Putamen (tissue), 1 donor: ENCODE results near the gene PKIG.
"Not testable (repeated sequence)": the region's sequence is repeated elsewhere in the genome, so short reads cannot be mapped to it uniquely, and the experiment has no call there.

Source experiments
- DNase-seq: peaks from one replicate; pipeline ENCODE4 v3.0.0-alpha.2; 2016; ENCODE audit warnings: low spot score

PKIG gene

GRCh38 chr20:44642203-44643153 lies 60.1 kb downstream of the PKIG start:
- DNase-seq = peak; percentile 64

GRCh38 chr20:44643154-44643519 lies 60.8 kb downstream of the PKIG start:
- no peak for DNase-seq

- no peak for DNase-seq
Observed at GRCh38 chr20:44643596-44644229, 61.3 kb downstream of the PKIG start.

GRCh38 chr20:44644230-44644617 lies 61.8 kb downstream of the PKIG start:
- DNase-seq = no peak

- DNase-seq = no peak
Observed at GRCh38 chr20:44644667-44645131, 62.3 kb downstream of the PKIG start.

- no peak for DNase-seq
Observed at GRCh38 chr20:44646023-44646640, 63.8 kb downstream of the PKIG start.

GRCh38 chr20:44646641-44647274 lies 64.4 kb downstream of the PKIG start:
- DNase-seq = no peak

GRCh38 chr20:44648068-44648467 lies 65.7 kb downstream of the PKIG start:
- no peak for DNase-seq

GRCh38 chr20:44648579-44648978 lies 66.2 kb downstream of the PKIG start:
- DNase-seq = no peak

GRCh38 chr20:44649126-44649525 lies 66.7 kb downstream of the PKIG start:
- DNase-seq = no peak

- DNase-seq = no peak
Observed at GRCh38 chr20:44649976-44650375, 67.6 kb downstream of the PKIG start.

- no peak for DNase-seq
Observed at GRCh38 chr20:44650771-44651433, 68.5 kb downstream of the PKIG start.

- no peak for DNase-seq
Observed at GRCh38 chr20:44651434-44651683, 69.0 kb downstream of the PKIG start.

GRCh38 chr20:44651684-44652423 lies 69.5 kb downstream of the PKIG start, which contains the start of gene ADA:
TSS of gene ADA (minus strand) at chr20:44651699. CDS start at chr20:44651607, 92 bp downstream.
- peak; percentile 70 for DNase-seq

GRCh38 chr20:44653546-44653945 lies 71.2 kb downstream of the PKIG start:
- no peak for DNase-seq

GRCh38 chr20:44654210-44654609 lies 71.8 kb downstream of the PKIG start:
- not testable (repeated sequence) for DNase-seq

- no peak for DNase-seq
Observed at GRCh38 chr20:44656448-44656847, 74.1 kb downstream of the PKIG start.

- no peak for DNase-seq
Observed at GRCh38 chr20:44657875-44658274, 75.5 kb downstream of the PKIG start.

GRCh38 chr20:44658810-44659209 lies 76.4 kb downstream of the PKIG start:
- no peak for DNase-seq

- no peak for DNase-seq
Observed at GRCh38 chr20:44659931-44660330, 77.6 kb downstream of the PKIG start.

- no peak for DNase-seq
Observed at GRCh38 chr20:44660581-44660980, 78.2 kb downstream of the PKIG start.
